ENCODE results near the gene KRT34.
"Not testable (repeated sequence)": the region's sequence is repeated elsewhere in the genome, so short reads cannot be mapped to it uniquely, and the experiment has no call there.

KRT34 gene

DNA sequence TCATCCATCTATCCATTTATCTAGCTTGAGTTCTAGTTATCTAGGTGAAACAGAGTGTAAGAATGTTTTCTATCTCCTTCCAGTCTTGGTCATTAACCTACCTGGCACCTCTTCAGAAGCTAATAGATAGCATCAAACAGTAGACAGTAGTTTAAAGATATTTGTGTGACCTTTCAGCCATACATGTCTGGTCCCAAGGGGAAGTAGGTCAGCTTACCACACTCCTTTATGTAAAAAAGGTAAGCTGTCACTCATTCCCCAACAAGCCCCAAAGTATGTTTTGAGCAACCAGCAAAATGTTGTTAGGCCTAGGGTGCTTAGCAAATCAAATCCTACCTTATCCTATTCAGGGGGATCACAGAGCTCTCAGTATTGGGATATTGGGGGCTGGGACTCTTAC is 16.0 kb downstream of the KRT34 start:
- no peak for DNase-seq (ENCODE audit: low read depth)

GRCh38 chr17:41363881-41364280 is 18.2 kb downstream of the KRT34 start:
- no peak for DNase-seq (ENCODE audit: low read depth)

- no peak for DNase-seq (ENCODE audit: low read depth)
Observed at GRCh38 chr17:41360296-41360995, 21.7 kb downstream of the KRT34 start.

DNA sequence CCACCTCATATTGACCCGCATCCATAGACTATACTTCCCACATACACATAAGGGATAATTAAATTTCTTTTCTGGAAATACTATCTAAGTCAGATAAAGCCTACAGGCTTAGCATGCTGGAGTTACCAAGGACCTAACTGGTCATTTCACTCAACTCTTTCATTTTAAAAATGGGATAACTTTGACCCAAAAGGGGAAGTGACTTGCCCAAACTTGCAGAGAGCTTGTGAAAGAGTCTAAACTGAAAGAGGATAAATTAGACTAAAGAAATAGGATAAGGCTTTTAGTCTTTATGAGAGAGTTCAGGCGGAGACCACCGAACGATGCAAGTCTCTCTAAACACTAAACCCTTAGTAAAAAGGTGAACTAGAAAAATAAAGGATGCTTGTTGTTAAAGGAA is 27.6 kb downstream of the KRT34 start:
- no peak for DNase-seq (ENCODE audit: low read depth)

- DNase-seq (ENCODE audit: low read depth): no peak
Observed at GRCh38 chr17:41352597-41353366, 29.3 kb downstream of the KRT34 start.

GRCh38 chr17:41351177-41351576 is 30.9 kb downstream of the KRT34 start:
- no peak for DNase-seq (ENCODE audit: low read depth)

GRCh38 chr17:41350381-41350878 is 31.7 kb downstream of the KRT34 start, which contains the start of gene KRT33A:
KRT33A (minus strand) TSS chr17:41350828; CDS start chr17:41350767, 61 bp downstream.
- not testable (repeated sequence) for DNase-seq (ENCODE audit: low read depth)

- DNase-seq (ENCODE audit: low read depth): no peak
Observed at GRCh38 chr17:41347869-41348760, 34.0 kb downstream of the KRT34 start.

- DNase-seq (ENCODE audit: low read depth): not testable (repeated sequence)
Observed at GRCh38 chr17:41346421-41346820, 35.7 kb downstream of the KRT34 start.

GRCh38 chr17:41345992-41346391 is 36.1 kb downstream of the KRT34 start:
- DNase-seq (ENCODE audit: low read depth): no peak

DNA sequence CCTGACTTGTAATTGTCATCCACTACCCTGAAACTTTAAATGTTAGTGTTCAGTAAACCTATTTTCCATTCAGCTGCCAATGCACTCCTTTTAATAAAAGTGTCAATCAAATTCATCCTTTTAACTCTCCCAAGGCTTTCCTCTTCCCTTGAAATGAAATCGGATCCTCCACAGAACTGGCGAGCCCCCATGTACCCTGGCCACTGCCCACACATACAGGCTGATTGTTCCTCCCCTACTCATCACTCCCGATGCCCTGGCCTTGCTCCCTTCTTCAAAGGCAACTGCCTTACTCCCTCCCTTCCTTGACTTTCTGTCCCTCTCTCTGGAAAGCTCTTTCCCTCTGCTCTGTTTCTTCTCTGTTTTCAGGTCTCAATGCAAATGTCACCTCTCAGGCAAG is 39.1 kb downstream of the KRT34 start:
- no peak for DNase-seq (ENCODE audit: low read depth)

- DNase-seq (ENCODE audit: low read depth): peak; percentile 47
Observed at GRCh38 chr17:41340934-41341861, 40.9 kb downstream of the KRT34 start.

DNA sequence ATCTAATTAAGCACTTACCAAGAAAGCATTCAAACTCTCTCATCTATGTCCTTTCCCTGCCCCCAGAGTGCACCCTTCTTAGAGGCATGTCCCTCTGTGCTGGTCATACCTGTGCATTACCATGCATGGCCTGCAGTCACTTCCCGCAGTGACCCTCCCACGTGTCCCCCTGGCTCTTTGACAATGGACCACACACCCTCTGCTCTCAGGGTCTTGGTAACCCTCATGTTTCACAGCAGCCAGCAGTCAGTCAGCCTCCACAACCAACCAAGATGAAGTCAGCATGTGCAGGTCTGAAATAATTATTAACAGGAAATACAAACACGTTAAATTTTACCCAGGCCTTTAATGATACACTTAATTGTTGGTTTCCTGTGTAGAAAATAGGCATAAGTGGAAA is 41.6 kb downstream of the KRT34 start:
- DNase-seq (ENCODE audit: low read depth): no peak

GRCh38 chr17:41339571-41340172 is 42.4 kb downstream of the KRT34 start:
- DNase-seq (ENCODE audit: low read depth): no peak

- peak; percentile 53 for DNase-seq (ENCODE audit: low read depth)
Observed at GRCh38 chr17:41338961-41339485, 43.1 kb downstream of the KRT34 start.

- DNase-seq (ENCODE audit: low read depth): no peak
Observed at GRCh38 chr17:41335747-41336146, 46.4 kb downstream of the KRT34 start.

DNA sequence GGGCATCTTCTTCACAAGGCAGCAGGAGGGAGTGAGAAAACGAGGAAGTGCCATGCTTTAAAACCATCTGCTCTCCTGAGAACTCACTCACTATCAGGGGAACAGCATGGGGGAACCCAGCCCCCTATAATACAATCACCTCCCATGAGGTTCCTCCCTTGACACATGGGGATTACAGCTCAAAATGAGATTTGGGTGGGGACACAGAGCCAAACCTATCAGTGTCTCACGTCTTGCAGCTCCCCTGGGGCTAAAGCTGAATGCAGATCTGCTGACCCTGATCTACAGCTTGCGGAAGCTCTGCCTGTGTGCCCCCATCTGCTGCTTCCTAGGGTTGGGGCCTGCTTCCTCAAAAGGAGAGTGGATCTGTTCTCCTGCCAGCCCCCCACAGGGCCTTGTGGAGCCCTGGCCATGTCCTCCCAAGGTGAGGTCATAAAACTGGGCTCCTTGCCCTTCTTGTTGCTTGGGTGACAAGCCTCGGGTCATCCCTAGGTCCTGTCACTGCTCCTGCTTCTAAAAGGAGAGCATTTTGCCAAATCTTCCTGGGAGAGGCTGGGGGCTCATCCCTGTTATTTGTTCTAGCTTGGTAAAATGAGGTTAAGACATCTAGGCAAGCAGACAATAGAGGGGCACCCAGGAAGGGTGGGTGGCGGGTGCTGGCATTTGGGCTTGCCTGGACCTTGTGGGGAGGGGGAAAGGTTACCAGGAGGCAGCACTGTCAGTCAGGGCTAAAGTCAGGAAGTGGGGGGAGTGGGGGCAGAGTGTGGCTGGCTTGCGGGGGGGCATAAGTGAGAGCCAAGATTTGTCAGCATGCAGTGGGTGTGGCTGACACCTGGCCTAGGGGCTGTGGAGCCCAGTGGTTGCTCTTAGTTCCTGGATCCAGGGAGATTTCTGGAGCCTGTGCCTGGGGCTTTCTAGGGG is 47.5 kb downstream of the KRT34 start:
- DNase-seq (ENCODE audit: low read depth): no peak

- no peak for DNase-seq (ENCODE audit: low read depth)
Observed at GRCh38 chr17:41333836-41334235, 48.3 kb downstream of the KRT34 start.

GRCh38 chr17:41333098-41333497 is 49.0 kb downstream of the KRT34 start:
- no peak for DNase-seq (ENCODE audit: low read depth)

All from T follicular helper cell (primary cell).